ENCODE results near the gene ACTR3C.

Gene ACTR3C

GRCh38 chr7:150334108-150334507 lies 10.8 kb upstream of the ACTR3C start:
- DNase-seq (ENCODE audit: low spot score) = no peak
- TF ChIP-seq, protein P1, sequence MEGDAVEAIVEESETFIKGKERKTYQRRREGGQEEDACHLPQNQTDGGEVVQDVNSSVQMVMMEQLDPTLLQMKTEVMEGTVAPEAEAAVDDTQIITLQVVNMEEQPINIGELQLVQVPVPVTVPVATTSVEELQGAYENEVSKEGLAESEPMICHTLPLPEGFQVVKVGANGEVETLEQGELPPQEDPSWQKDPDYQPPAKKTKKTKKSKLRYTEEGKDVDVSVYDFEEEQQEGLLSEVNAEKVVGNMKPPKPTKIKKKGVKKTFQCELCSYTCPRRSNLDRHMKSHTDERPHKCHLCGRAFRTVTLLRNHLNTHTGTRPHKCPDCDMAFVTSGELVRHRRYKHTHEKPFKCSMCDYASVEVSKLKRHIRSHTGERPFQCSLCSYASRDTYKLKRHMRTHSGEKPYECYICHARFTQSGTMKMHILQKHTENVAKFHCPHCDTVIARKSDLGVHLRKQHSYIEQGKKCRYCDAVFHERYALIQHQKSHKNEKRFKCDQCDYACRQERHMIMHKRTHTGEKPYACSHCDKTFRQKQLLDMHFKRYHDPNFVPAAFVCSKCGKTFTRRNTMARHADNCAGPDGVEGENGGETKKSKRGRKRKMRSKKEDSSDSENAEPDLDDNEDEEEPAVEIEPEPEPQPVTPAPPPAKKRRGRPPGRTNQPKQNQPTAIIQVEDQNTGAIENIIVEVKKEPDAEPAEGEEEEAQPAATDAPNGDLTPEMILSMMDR (IDR thresholded peaks at IDR 0.05; ENCODE audit: extremely low read depth, insufficient read depth, missing control alignments) = no peak
- in situ Hi-C loops (cut with MboI; ENCODE audit: low pct_unique_long_range_greater_than_20kb, low sequenced_read_pairs, unreplicated experiment) = no loop called here

GRCh38 chr7:150333659-150334058 lies 10.3 kb upstream of the ACTR3C start:
- TF ChIP-seq, protein P1 (IDR thresholded peaks at IDR 0.05; ENCODE audit: extremely low read depth, insufficient read depth, missing control alignments) = no peak
- in situ Hi-C loops (cut with MboI; ENCODE audit: low pct_unique_long_range_greater_than_20kb, low sequenced_read_pairs, unreplicated experiment) = no loop called here
- no peak for DNase-seq (ENCODE audit: low spot score)

GRCh38 chr7:150332852-150333635 lies 9.7 kb upstream of the ACTR3C start:
- DNase-seq (ENCODE audit: low spot score) = no peak
- TF ChIP-seq, protein P1 (IDR thresholded peaks at IDR 0.05; ENCODE audit: extremely low read depth, insufficient read depth, missing control alignments) = no peak
- in situ Hi-C loops (cut with MboI; ENCODE audit: low pct_unique_long_range_greater_than_20kb, low sequenced_read_pairs, unreplicated experiment) = no loop called here

DNA sequence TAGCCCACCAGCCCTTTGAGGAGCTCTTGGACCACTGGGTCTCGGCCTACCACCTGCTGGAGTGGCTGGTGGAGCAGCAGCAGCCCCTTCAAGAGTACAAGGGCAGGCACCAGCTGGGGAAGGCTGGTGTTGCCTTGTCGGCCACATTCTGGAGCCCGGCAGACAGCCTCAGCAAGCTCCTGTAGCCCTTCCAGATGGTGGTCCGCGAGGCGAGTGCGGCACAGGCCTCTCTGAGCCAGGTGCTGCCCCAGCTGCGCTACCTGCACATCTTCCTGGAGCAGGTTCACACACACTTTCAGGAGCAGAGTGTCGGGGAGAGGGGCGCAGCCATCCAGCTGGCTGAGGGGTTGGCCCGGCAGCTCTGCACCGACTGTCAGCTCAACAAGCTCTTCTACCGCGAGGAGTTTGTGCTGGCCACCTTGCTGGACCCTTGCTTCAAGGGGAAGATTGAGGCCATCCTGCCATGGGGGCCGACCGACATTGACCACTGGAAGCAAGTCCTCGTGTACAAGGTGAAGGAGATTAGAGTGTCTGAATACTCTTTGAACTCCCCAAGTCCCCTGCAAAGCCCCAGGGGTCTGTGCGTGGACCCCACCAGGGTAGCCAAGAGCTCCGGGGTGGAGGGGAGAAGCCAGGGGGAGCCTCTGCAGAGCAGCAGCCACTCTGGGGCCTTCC lies 7.0 kb upstream of the ACTR3C start:
- DNase-seq (ENCODE audit: low spot score) = no peak
- TF ChIP-seq, protein P1 (IDR thresholded peaks at IDR 0.05; ENCODE audit: extremely low read depth, insufficient read depth, missing control alignments) = no peak
- in situ Hi-C loops (cut with MboI; ENCODE audit: low pct_unique_long_range_greater_than_20kb, low sequenced_read_pairs, unreplicated experiment) = no loop called here

DNA sequence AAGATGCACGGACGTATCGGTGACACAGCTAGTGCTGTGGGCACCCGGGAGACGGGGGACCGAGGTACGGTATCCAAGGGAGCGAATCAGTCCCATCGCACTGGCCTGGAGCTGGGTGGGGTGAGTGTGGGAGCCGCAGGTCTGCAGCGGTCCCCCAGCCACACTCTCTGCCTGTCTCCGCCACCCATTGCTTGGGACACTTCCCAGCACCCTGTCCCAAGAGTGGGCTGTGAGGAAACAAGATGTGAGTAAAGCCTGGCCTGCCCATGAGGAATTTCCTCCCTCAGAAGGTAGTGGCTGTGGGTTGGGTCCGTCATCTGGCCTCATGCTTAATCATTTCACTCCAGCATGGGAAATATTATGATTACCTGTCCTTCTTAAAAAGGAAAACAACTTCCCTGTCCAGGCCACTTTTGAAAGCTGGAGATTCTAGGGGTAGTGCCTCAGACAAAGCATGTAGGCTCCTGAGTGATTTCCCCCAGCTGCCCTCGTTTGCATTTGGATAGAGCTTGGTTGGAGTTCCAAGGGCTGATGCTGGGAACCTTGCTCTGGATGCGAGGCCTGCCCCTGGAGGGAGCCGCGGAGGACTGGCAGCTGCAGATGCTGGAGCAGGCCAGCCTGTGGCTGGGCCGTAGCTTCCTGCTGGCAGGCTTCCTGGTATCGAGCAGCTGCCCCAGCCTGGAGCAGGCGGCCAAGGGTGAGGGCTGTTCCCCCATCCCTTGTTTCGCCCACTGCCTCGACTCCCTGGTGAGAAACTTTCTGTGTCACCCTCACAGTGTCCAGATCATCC lies 6.2 kb upstream of the ACTR3C start:
- TF ChIP-seq, protein P1 (IDR thresholded peaks at IDR 0.05; ENCODE audit: extremely low read depth, insufficient read depth, missing control alignments) = no peak
- DNase-seq (ENCODE audit: low spot score) = no peak
- in situ Hi-C loops (cut with MboI; ENCODE audit: low pct_unique_long_range_greater_than_20kb, low sequenced_read_pairs, unreplicated experiment) = no loop called here

DNA sequence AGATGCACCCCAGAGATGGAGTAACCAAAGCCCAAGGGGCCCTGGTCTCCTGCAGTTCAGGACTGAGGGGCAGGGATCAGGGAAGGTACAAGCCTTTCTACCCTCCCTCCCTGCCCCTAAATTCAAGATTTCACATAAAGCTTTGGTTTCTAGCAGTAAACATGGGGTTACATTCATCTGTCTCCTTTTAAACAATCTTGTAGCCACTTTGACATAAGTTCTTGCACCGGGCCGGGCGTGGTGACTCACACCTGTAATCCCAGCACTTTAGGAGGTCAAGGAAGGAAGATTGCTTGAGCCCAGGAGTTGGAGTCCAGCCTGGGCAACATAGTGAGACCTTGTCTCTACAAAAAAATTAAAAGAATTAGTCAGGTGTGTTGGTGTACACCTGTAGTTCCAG lies 4.0 kb upstream of the ACTR3C start:
- in situ Hi-C loops (cut with MboI; ENCODE audit: low pct_unique_long_range_greater_than_20kb, low sequenced_read_pairs, unreplicated experiment) = no loop called here
- TF ChIP-seq, protein P1 (IDR thresholded peaks at IDR 0.05; ENCODE audit: extremely low read depth, insufficient read depth, missing control alignments) = no peak

More for the DNA sequence above, 4.0 kb upstream of the ACTR3C start:
- DNase-seq (ENCODE audit: low spot score) = no peak

All from GM13977 (cell line).